ENCODE results near the gene CRTC1.

CRTC1 gene

DNA sequence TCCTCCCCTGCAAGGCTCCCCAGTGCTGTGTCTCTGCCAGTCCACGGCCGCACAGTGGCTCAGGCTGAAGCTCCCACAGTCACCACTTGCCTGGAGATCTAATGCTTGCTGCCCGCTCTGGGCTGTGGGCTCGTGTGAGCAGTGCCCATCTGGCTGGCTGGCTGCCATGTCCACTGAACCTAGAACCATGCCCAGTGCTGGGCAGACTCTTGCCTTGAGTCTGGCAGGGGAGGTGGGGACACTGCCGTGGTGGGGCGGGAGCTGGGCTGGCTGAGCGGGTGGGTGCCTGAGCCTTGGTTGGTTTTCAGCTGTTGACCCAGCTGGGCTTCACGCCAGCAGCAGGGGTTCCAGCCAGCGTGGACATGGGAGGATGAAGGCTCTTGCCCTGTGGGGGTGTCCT lies 52.3 kb downstream of the CRTC1 start:
- Histone ChIP-seq H3K4me3 (ENCODE audit: low read length) (no peak overlapping the region), H3K27me3 (ENCODE audit: control insufficient read depth, low read length) (no peaks in the 10 kb centered on the region), H3K9me2 (replicated peaks; ENCODE audit: control insufficient read depth, low read length) (no peaks in the 10 kb centered on the region), H3K36me3 (ENCODE audit: control insufficient read depth, low read length) (no peaks in the 10 kb centered on the region), H3K4me1 (ENCODE audit: control insufficient read depth, low read length) (no peaks in the 10 kb centered on the region), H3K79me2 (ENCODE audit: control insufficient read depth, low read length) (no peaks in the 10 kb centered on the region), H3K9me3 (ENCODE audit: control insufficient read depth, insufficient read depth, low read length) (no peaks in the 10 kb centered on the region), H3K4me2 (ENCODE audit: low read length) (no peak overlapping the region), H4K20me1 (ENCODE audit: control insufficient read depth, insufficient read depth, low read depth, low read length) (0 out of 2 replicates have a peak, but pooled peaks cover 4% of the 10 kb centered on the region), H3K27ac (ENCODE audit: low read depth, low read length) (no peak overlapping the region), H3F3A (ENCODE audit: control insufficient read depth, insufficient read depth) (no peaks in the 10 kb centered on the region)
- TF ChIP-seq EZH2phosphoT487 (IDR thresholded peaks at IDR 0.05; ENCODE audit: borderline replicate concordance, low read length), result no peak
- TF ChIP-seq, protein P1, sequence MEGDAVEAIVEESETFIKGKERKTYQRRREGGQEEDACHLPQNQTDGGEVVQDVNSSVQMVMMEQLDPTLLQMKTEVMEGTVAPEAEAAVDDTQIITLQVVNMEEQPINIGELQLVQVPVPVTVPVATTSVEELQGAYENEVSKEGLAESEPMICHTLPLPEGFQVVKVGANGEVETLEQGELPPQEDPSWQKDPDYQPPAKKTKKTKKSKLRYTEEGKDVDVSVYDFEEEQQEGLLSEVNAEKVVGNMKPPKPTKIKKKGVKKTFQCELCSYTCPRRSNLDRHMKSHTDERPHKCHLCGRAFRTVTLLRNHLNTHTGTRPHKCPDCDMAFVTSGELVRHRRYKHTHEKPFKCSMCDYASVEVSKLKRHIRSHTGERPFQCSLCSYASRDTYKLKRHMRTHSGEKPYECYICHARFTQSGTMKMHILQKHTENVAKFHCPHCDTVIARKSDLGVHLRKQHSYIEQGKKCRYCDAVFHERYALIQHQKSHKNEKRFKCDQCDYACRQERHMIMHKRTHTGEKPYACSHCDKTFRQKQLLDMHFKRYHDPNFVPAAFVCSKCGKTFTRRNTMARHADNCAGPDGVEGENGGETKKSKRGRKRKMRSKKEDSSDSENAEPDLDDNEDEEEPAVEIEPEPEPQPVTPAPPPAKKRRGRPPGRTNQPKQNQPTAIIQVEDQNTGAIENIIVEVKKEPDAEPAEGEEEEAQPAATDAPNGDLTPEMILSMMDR (IDR thresholded peaks at IDR 0.05; ENCODE audit: low read depth, low read length, poor library complexity, severe bottlenecking), result no peak

DNA sequence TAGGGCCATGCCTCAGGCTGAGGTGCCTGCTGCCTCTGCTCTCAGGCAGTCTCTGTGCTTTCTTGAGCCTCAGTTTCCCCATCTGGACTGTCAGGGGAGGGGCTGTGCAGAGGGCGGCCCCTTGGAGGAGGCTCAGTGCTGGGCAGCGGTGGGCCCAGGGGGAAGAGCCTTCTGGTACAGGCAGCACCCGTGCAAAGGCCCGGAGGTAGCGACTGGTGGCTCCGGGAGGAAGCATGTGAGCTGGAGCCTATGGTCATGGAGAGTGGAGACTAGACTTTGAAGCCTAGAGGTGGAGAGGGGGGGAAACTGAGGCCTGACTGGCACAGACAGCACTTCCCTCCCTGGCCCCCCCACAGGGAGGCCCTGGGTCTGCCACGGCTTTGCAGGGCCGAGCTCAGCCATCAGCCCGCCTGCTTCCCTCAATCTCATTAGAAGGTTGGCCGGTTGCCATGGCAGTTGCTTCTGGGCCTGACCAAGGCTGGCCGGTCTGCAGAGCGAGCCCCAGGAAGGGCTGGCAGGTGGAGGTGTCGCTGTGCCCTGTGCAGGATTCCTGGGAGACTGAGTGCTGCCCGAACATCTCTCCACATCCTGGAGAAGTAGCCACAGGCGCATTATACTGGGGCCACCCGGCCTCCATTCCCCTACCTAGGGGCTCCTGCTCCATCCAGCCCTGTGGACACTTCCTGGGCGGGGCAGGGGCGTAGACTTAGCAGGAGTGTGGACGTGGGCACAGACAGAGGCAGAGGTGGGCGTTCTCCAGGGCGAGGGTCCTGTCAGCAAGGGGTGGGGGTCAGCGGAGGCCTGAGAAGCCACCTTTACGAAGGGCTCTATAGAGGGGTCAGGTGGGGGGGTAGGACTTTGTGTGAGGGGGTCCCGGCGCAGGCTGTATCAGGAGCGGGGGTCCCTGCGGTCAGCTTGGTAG lies 53.2 kb downstream of the CRTC1 start:
- Histone ChIP-seq H3K9me3 (ENCODE audit: control insufficient read depth, insufficient read depth, low read length) (no peaks in the 10 kb centered on the region), H3K36me3 (ENCODE audit: control insufficient read depth, low read length) (no peaks in the 10 kb centered on the region), H3K79me2 (ENCODE audit: control insufficient read depth, low read length) (no peaks in the 10 kb centered on the region), H3K4me2 (ENCODE audit: low read length) (no peak overlapping the region), H3K27me3 (ENCODE audit: control insufficient read depth, low read length) (no peaks in the 10 kb centered on the region), H3F3A (ENCODE audit: control insufficient read depth, insufficient read depth) (no peaks in the 10 kb centered on the region), H3K9me2 (replicated peaks; ENCODE audit: control insufficient read depth, low read length) (no peaks in the 10 kb centered on the region), H3K4me3 (ENCODE audit: low read length) (no peak overlapping the region), H3K4me1 (ENCODE audit: control insufficient read depth, low read length) (no peaks in the 10 kb centered on the region), H4K20me1 (ENCODE audit: control insufficient read depth, insufficient read depth, low read depth, low read length) (0 out of 2 replicates have a peak, but pooled peaks cover 4% of the 10 kb centered on the region), H3K27ac (ENCODE audit: low read depth, low read length) (no peak overlapping the region)
- TF ChIP-seq, protein P1 (IDR thresholded peaks at IDR 0.05; ENCODE audit: low read depth, low read length, poor library complexity, severe bottlenecking), result no peak
- TF ChIP-seq EZH2phosphoT487 (IDR thresholded peaks at IDR 0.05; ENCODE audit: borderline replicate concordance, low read length), result no peak

DNA sequence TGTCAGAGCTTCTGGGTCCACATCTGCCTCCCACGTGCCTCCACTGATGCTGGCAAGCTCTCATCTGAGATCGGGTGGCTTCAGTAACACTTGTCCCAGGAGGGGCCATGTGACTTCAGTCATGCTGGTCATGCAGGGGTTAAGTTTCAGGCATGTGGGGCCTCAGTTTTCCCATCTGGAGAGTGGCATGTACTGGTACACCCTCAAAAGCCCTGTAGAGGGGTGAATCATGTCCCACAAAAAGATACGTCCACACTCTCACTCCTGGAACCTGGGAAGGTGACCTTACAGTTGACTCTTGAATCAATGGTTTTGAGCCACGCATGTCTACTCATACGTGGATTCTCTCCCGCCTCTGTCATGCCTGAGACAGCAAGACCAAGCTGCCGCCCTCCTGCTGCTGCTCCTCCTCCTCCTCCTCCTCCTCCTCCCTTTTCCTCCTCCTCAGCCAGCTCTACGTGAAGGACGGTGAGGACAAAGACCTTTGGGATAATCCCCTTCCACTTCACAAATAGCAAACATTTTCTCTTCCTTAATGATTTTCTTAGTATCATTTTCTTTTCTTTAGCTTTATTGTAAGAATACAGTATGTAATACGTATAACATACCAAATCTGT lies 54.0 kb downstream of the CRTC1 start:
- H3K4me1 ChIP-seq (ENCODE audit: control insufficient read depth, low read length), result no peaks in the 10 kb centered on the region
- TF ChIP-seq, protein P1 (IDR thresholded peaks at IDR 0.05; ENCODE audit: low read depth, low read length, poor library complexity, severe bottlenecking), result no peak
- TF ChIP-seq EZH2phosphoT487 (IDR thresholded peaks at IDR 0.05; ENCODE audit: borderline replicate concordance, low read length), result no peak
- no peaks in the 10 kb centered on the region for H3K36me3 ChIP-seq (ENCODE audit: control insufficient read depth, low read length)
- H4K20me1 ChIP-seq (ENCODE audit: control insufficient read depth, insufficient read depth, low read depth, low read length), result 0 out of 2 replicates have a peak, but pooled peaks cover 4% of the 10 kb centered on the region
- no peaks in the 10 kb centered on the region for H3K79me2 ChIP-seq (ENCODE audit: control insufficient read depth, low read length)
- H3K9me2 ChIP-seq (replicated peaks; ENCODE audit: control insufficient read depth, low read length), result no peaks in the 10 kb centered on the region
- H3F3A ChIP-seq (ENCODE audit: control insufficient read depth, insufficient read depth), result no peaks in the 10 kb centered on the region
- H3K4me2 ChIP-seq (ENCODE audit: low read length), result no peak overlapping the region
- no peak overlapping the region for H3K27ac ChIP-seq (ENCODE audit: low read depth, low read length)
- H3K9me3 ChIP-seq (ENCODE audit: control insufficient read depth, insufficient read depth, low read length), result no peaks in the 10 kb centered on the region
- H3K27me3 ChIP-seq (ENCODE audit: control insufficient read depth, low read length), result no peaks in the 10 kb centered on the region
- H3K4me3 ChIP-seq (ENCODE audit: low read length), result no peak overlapping the region

All from DOHH2 (cell line).